Activated CD4-positive, alpha-beta T cell treated with anti-CD3 and anti-CD28 coated beads, Interleukin-2, Interleukin-4, amounts not matched to agents 100 ng/mL and 50 ng/mL, durations not matched to agents 16 hours and 8 hours (primary cell): Measurements from ENCODE around the gene ABTB2.

Source experiments
- DNase-seq: peaks from one replicate; pipeline ENCODE4 v3.0.0-alpha.2; 2020; ENCODE audit warnings: low spot score

The ABTB2 gene

GRCh38 chr11:34284811-34285481 is 72.9 kb downstream of the ABTB2 start:
- no peak for DNase-seq

DNA sequence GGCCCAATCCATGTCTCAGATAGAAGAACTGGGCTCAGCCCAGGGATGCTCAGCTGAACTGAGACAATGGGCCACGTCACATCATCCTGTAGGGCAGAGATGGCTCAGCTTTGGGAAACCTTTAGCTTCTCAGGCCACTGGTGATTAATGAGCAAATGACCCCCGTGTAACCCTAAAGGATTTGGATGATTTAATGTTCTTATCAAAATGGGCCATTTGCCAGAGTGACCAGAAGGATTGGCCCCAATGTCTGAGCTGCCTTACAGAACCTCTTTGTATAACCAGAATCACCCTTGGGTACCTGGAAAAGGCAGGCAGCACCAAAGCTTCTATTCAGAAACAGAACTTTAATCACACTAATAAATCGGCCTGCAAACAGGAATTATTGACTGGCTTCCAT is 73.7 kb downstream of the ABTB2 start:
- DNase-seq: no peak

- DNase-seq: no peak
These were observed 76.6 kb downstream of the ABTB2 start for GRCh38 chr11:34280945-34281872.

DNA sequence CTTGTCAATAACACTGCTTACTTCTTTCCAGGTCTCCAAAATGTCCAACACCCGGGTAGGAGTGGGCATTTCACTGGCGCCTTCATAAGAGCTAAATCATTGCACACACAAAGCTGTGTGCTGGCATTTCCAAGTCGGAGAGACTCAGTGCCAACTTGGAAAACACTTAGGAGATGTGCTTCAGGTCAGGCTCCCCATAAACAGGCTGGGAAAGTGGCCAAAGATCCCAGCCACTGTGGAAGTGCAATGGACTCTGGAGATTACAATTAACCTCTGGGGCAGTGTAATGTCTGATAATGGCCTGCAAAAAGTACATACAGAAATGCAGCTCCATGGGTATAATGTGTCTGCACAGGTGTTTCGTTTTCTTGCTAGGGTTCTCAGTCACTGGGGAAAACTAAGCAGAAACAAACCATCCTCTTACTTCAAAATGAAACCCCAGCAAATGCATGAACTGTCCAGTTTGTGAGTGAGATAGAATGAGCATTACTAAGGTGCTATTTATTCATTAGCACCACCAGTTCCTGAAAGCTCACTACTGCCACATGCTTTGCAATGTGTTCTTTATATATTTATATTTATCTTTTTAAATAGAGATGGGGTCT is 79.0 kb downstream of the ABTB2 start:
- DNase-seq: no peak

DNA sequence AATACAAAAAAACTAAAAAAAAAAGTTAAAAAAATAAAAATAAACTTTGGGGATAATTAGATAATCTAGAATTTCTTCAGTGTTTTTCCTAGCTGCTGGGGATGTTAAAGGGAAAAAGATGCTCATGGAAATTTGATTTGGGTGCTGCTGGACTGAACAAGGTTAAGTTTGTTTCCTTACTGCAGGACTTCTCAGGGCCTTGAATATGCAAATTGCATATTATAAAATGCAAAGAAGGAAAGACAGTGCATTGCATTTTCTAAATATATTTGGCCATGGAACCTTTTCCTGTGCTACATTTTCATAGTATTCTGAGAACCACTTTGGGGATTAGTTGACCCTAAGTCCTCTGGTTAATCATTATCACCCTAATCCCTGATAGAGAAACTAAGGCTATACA is 79.6 kb downstream of the ABTB2 start:
- no peak for DNase-seq

DNA sequence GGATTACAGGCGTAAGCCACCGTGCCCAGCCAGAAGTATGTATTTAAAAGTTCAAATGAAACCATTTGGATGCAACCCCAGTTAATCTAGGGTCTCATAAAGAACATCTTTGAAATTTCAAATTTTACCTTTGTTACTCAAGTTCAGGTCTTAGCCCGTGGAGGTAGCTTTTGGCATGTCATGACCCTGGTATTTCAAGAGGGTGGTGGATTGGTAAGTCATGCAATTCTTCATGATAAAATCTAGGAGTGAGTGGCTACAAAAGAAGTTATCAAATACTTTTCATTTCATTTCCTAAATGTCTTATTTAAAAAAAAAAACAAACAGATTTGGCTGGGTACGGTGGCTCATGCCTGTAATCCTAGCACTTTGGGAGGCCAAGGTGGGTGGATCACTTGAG is 80.6 kb downstream of the ABTB2 start:
- DNase-seq: no peak

DNA sequence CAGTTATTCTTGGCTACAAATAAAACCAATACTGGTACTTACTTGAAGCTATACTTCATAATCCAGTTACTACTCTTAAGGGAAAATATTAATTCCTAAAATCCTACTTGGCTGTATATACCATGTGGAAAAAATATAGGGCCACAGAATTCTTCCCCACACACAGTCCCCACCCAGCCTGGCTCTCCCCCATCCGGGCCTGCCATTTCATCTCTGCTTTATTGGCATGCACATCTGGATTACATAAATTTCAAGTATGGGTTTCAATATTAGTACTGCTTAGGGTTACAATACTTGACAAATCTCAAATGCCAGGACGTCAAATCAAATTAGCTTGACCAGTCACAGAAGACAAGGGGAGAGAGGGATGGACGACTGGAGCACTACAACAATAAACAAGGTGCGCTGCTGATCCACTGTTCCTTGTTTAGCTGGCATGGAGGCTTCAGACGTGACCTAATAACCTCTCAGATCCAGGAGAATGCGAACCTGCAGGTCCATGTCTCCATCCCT is 81.4 kb downstream of the ABTB2 start:
- no peak for DNase-seq

GRCh38 chr11:34275486-34275885 is 82.3 kb downstream of the ABTB2 start:
- no peak for DNase-seq

DNA sequence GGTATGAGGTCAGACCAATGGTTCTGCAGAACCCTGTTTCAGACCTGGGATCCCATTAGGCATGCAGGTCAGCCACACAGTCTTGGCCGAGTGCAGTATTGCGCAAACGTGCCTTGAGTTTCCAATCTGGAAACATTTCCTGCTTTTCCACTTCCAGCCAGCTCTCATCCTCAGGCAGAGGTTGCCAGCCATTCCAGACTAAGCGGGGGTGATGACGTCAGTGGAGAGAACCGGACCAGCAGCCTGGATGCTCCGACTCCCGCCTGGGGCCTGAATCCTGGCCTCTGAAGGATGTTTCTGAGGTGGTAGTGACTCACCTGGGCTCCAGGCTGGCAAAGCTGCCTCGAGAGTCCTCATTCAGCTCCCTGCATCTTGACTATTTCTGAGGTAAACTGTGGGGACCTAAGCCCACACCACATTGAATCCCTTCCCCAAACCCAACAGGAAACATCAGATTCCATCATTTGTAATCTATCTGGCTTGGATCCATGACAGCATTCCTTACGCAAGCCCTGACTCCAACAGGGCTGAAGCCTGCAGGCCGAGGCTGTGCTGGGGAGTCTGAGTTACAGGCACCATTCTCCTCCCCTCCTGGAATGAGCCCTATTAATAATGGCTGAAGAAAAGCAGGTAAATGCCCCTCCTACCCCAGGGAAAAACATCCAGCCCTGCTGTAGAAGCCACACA is 83.0 kb downstream of the ABTB2 start:
- DNase-seq: no peak

DNA sequence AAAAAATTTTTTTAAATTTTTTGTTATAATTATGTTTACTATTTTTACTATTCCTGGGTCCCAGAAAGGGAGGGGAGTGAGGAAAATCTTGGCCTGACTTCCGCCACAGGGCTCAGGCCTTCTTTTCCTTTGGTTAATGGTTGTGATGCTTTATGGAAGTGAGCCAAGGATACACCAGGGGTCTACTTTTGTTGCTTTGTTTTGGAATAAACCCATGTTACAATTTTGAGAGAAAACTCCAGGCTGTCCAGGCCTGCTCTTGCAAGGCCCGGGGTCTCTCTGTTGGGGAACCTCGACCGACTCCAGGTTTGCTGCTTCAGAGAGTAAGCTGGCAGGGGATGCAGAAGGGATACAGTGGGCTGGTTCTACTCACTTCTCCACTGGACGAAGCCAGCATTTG is 84.7 kb downstream of the ABTB2 start:
- no peak for DNase-seq

- no peak for DNase-seq
These were observed 86.1 kb downstream of the ABTB2 start for GRCh38 chr11:34271727-34272126.

DNA sequence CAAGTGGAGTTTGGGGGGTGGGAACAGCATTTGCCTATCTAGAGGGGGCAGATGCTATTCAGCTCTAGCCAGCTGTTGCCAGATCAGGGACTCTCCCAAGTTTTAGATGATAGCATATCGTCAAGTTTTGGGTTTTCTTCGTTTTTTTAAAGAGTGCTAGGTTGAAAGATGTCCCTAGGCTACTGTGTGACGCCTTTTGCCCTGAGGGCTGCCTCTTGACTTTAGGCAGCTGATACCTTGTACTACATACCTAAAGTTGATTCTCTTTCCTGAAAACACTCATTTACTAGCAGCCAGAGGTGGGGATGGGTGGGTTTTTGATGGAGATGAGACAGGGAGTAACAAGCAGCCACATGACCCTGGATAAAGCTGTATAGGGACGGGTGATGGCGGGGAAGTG is 87.1 kb downstream of the ABTB2 start:
- no peak for DNase-seq

GRCh38 chr11:34269694-34270245 is 88.0 kb downstream of the ABTB2 start:
- DNase-seq: no peak

DNA sequence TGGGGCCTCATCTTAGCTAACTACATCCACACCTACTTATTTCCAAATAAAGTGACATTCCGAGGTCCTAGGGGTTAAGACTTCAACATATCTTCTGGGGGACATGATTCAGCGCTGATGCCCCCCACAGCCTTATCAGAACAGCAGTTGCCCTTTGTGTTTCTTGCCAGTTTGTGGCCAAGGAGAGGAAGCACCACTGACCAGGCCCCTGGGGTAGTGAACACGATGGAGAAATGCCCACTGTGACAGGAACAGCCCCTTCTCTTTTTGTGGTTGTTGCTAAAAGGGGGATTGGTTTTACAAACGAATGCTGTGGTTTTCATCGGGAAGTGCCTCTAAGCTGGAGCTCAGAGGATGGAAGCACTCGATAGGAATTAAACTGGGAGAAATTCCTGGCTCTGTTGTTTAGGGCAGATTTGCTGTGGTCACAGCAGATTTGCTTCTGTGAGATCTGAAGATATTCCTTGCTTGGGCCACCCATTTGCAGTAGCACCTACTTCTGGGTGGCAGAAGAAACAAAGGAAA is 88.8 kb downstream of the ABTB2 start:
- no peak for DNase-seq

- DNase-seq: no peak
These were observed 90.4 kb downstream of the ABTB2 start for GRCh38 chr11:34267417-34267816.

DNA sequence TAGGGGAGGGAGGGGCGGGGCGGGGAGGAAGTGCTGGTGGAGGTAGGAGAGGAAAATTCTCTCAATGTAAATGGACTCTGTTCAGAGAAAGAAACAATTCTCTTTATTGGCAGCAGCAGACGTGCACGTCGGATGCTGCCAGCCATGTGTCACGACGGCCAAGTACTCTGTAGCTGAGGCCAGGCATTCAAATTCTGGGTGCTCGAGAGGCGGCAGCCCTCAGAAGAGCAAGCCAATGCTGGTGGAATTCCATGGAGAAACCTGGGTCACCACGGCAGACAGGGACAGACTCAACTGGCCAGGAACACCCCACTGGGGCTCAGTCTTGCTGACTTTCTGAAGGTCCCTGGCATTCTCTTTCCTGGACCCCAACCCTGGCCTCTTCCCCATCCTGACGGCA is 90.8 kb downstream of the ABTB2 start:
- DNase-seq: no peak

DNA sequence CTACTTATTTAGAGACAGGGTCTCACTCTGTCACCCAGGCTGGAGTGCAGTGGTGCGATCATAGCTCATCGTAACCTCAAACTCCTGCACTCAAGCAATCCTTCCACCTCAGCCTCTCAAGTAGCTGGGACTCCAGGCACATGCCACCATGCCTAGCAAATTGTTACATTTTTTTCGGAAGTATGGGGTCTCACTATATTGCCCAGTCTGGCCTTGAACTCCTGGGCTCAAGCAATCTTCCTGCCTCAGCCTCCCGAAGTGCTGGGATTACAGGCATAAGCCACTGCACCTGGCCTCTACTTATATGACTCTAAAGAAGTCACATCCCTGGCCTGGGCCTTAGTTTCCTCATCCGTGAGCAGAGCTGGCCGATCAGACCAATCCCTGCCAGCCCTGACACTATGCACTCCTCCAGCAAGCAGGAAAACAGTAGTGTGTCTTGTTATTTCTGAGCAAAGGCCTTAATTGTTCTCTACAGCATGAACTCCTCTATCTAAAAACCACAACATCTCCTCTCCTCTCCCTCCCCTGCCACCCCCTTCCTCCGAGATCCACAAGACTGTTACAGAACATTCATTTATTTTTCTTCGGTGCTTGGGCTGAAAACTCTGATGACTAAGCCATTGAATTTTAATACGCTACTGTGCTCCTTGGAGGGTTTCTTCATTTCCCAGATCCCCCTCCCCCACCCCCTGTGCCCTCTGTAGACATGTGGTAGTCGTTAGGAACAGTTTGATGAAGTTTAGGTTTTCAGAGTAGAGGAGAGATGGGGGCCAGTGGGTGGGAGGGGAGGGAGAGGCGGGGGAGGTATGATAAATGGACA is 91.5 kb downstream of the ABTB2 start:
- no peak for DNase-seq

- DNase-seq: no peak
These were observed 93.3 kb downstream of the ABTB2 start for GRCh38 chr11:34264303-34265110.

DNA sequence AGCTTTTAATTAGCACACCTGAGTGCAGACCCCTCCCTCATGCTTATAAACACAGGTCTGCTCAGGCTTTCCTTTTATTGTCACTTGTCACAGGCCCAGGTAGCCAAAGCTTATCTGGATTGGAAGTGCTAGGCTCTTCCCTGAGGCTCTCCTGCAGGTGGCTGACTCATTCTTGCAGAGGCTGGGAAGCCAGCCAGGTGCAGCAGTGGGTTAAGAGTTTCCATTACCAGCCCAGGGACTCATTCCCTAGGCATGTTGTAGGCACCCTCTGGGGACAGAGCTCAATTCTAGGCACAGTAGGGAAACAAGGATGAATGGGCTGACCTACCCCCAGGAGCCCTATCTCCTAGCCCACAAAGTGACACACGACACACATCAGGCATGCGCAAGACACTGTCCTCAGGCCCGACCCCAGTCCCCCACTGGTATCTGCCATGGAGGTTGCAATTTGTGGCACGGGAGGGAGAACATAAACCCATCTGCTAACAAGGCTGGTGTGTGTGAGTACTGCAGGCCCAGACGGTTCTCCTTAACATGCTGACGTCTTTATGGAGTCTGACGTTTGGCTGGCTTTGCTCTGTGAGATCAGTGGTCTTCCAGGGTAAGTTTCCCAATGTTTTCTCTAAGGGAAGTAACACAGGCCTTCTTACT is 94.2 kb downstream of the ABTB2 start:
- DNase-seq: no peak
